ENCODE data around the gene SHANK2.

The SHANK2 gene

DNA sequence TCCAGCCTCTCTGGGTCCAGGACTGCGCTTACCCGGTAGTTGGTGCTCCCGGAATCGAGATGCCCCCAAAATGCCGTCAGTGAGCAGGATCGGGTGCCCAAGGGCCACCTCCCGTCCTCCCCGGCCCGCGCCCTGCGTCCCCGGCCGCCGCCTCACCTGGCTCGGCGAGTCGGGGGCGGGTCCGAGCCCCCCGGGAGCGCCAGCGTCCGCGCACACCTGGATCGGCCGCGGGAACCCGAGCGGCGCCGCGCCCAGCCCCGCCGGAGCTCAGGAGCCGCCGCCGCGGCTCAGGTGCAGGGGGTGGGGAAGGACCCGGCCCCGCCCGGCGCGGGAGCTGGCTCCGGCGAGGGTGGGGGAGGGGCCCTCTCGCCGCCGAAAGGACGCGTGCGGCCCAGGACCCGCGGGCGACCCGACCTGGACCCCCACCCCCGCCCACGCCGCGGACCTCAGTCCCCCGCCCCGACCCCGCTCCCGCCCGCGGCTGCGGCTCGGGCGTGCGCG, at the start of gene SHANK2:
SHANK2 (minus strand) TSS at position 309 of the 501 bp plus-strand sequence. CDS start 105,251 bp downstream, outside the sequence.
- TF ChIP-seq EP300 (IDR thresholded peaks at IDR 0.05; ENCODE audit: borderline replicate concordance) (no peak), TAF1 (IDR thresholded peaks at IDR 0.05; ENCODE audit: low read depth) (no peak), EGR1 (IDR thresholded peaks at IDR 0.05) (no peak)

DNA sequence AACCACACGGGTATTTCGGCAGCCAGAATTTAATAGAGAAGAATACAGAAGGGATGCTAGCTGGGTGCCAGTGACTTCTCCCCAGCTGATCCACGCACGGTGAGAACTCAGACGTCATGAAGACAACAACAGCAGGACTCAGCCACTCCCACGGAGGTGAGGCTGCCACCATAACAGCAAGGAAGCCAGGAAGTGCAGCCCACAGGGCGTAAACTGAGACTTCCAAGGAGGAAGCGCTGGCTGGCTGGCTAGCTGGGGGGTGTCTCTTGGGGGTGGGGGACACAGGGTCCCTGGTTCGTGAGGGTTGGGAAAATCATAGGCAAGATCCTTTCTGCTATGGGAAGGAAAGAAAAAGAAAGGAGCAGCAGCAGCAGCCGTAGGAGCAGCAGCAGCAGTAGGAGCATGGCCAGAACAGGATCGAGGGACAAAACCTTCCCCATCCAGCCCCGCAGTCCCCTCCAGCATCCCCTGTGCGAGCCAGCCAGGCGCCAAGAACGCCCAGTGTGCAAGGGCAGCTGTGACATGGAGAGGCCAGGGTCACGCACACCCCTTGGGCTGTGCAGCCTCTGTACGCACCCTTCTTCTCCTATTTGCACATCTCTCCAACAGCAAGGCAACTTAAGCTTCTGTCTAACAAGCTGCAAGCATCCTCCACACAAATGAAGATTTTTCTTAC, 49.6 kb upstream of the SHANK2 start:
- TF ChIP-seq TEAD4 (IDR thresholded peaks at IDR 0.05) (no peak), NFIC (IDR thresholded peaks at IDR 0.05) (no peak), CREB1 (IDR thresholded peaks at IDR 0.05; ENCODE audit: low read depth) (no peak), YY1 (IDR thresholded peaks at IDR 0.05; ENCODE audit: low read depth) (no peak), EP300 (IDR thresholded peaks at IDR 0.05; ENCODE audit: borderline replicate concordance) (no peak), TAF1 (IDR thresholded peaks at IDR 0.05; ENCODE audit: low read depth) (no peak), CEBPB (IDR thresholded peaks at IDR 0.05) (no peak), FOXM1 (IDR thresholded peaks at IDR 0.05; ENCODE audit: borderline replicate concordance, low read depth) (no peak), RAD21 (IDR thresholded peaks at IDR 0.05; ENCODE audit: low read depth) (no peak), EGR1 (IDR thresholded peaks at IDR 0.05) (no peak), ZBTB7A (IDR thresholded peaks at IDR 0.05; ENCODE audit: low read depth) (no peak)
- TF ChIP-seq, protein P1, sequence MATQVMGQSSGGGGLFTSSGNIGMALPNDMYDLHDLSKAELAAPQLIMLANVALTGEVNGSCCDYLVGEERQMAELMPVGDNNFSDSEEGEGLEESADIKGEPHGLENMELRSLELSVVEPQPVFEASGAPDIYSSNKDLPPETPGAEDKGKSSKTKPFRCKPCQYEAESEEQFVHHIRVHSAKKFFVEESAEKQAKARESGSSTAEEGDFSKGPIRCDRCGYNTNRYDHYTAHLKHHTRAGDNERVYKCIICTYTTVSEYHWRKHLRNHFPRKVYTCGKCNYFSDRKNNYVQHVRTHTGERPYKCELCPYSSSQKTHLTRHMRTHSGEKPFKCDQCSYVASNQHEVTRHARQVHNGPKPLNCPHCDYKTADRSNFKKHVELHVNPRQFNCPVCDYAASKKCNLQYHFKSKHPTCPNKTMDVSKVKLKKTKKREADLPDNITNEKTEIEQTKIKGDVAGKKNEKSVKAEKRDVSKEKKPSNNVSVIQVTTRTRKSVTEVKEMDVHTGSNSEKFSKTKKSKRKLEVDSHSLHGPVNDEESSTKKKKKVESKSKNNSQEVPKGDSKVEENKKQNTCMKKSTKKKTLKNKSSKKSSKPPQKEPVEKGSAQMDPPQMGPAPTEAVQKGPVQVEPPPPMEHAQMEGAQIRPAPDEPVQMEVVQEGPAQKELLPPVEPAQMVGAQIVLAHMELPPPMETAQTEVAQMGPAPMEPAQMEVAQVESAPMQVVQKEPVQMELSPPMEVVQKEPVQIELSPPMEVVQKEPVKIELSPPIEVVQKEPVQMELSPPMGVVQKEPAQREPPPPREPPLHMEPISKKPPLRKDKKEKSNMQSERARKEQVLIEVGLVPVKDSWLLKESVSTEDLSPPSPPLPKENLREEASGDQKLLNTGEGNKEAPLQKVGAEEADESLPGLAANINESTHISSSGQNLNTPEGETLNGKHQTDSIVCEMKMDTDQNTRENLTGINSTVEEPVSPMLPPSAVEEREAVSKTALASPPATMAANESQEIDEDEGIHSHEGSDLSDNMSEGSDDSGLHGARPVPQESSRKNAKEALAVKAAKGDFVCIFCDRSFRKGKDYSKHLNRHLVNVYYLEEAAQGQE (IDR thresholded peaks at IDR 0.05; ENCODE audit: low read depth), result no peak
- TF ChIP-seq, protein P2, sequence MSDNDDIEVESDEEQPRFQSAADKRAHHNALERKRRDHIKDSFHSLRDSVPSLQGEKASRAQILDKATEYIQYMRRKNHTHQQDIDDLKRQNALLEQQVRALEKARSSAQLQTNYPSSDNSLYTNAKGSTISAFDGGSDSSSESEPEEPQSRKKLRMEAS (IDR thresholded peaks at IDR 0.05), result no peak

DNA sequence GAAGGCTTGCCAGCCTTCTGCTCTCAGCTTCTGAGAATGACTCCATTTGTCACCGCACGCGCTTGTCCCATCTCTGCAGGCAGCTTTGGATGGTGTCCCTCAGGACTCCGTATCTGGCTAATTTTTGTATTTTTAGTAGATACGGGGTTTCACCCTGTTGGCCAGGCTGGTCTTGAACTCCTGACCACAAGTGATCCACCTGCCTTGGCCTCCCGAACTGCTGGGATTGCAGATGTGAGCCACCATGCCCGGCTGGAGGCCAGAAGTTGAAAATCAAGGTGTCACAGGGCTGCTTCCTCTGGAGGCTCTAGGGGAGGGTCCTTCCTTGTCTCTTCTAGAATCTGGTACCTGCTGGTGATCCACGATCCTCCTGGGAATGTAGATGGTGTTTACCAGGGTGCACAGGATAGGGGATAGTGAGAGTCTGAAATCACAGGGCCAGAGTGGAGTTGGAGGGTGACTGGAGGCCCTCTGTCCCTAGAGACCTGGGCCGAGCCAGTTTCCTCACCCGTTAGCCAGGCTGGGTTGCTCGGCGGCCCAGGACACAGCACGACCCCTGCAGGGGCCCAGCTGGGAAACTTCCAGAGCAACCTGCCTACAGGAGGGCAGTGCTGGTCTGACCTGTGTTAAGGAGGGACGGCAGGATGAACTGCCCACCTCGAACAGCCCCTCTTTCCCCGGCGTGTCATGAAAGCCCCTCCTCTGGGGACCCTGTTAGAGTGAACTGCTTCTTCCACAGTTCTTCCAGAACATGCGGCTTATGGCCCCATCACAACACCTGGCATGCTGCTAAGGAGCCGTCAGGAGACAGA, 48.9 kb upstream of the SHANK2 start:
- TF ChIP-seq TAF1 (IDR thresholded peaks at IDR 0.05; ENCODE audit: low read depth), result no peak
- no peak for TF ChIP-seq RAD21 (IDR thresholded peaks at IDR 0.05; ENCODE audit: low read depth)
- TF ChIP-seq EP300 (IDR thresholded peaks at IDR 0.05; ENCODE audit: borderline replicate concordance), result no peak
- TF ChIP-seq, protein P1 (IDR thresholded peaks at IDR 0.05; ENCODE audit: low read depth), result no peak
- no peak for TF ChIP-seq ZBTB7A (IDR thresholded peaks at IDR 0.05; ENCODE audit: low read depth)
- TF ChIP-seq TCF12 (IDR thresholded peaks at IDR 0.05; ENCODE audit: low read depth), result no peak
- no peak for TF ChIP-seq NFIC (IDR thresholded peaks at IDR 0.05)
- TF ChIP-seq TEAD4 (IDR thresholded peaks at IDR 0.05), result no peak
- no peak for TF ChIP-seq EGR1 (IDR thresholded peaks at IDR 0.05)
- no peak for TF ChIP-seq YY1 (IDR thresholded peaks at IDR 0.05; ENCODE audit: low read depth)
- no peak for TF ChIP-seq CREB1 (IDR thresholded peaks at IDR 0.05; ENCODE audit: low read depth)
- no peak for TF ChIP-seq FOXM1 (IDR thresholded peaks at IDR 0.05; ENCODE audit: borderline replicate concordance, low read depth)
- TF ChIP-seq, protein P3, sequence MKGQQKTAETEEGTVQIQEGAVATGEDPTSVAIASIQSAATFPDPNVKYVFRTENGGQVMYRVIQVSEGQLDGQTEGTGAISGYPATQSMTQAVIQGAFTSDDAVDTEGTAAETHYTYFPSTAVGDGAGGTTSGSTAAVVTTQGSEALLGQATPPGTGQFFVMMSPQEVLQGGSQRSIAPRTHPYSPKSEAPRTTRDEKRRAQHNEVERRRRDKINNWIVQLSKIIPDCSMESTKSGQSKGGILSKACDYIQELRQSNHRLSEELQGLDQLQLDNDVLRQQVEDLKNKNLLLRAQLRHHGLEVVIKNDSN (IDR thresholded peaks at IDR 0.05), result no peak
- no peak for TF ChIP-seq CEBPB (IDR thresholded peaks at IDR 0.05)
- TF ChIP-seq, protein P2 (IDR thresholded peaks at IDR 0.05), result no peak

DNA sequence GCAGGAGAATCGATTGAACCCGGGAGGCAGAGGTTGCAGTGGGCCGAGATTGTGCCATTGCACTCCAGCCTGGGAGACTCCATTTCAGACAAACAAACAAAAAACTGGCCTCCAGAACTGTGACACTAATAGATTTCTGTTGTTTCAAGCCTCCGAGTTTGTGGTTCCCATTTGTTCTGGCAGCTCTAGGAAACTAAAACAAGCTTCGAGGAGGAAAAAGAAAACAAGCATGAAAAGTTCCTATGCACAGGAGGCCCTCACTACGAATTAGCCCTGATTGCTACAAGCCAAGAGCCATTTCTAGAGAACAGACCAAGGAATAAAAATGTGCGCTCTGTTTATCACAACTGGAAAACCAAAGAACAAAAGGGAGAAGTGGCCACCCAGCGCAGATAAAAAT, 47.8 kb upstream of the SHANK2 start:
- TF ChIP-seq, protein P2 (IDR thresholded peaks at IDR 0.05), result no peak
- TF ChIP-seq, protein P3 (IDR thresholded peaks at IDR 0.05), result no peak

DNA sequence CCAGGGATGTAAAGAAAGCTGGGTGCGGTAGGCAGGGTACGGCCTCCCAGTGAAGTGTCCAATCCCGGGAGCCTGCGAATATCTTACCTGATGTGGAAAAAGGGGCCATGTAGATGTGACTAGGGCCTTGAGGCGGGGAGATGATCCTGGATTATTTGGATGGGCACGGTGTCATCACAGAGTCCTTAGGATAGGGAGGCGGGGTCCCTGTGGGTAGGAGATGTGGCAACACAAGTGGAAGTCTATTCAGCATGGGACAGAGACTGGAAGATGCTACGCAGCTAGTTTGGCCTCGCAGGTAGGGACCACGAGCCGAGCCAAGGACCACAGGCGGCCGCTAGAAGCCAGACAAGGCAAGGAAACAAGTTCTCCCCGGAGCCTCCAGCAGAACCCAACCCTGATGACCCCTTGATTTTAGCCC, 46.4 kb upstream of the SHANK2 start:
- no peak for TF ChIP-seq ZBTB7A (IDR thresholded peaks at IDR 0.05; ENCODE audit: low read depth)
- TF ChIP-seq FOXM1 (IDR thresholded peaks at IDR 0.05; ENCODE audit: borderline replicate concordance, low read depth), result no peak
- no peak for TF ChIP-seq CEBPB (IDR thresholded peaks at IDR 0.05)
- TF ChIP-seq EP300 (IDR thresholded peaks at IDR 0.05; ENCODE audit: borderline replicate concordance), result no peak
- TF ChIP-seq NFIC (IDR thresholded peaks at IDR 0.05), result no peak
- TF ChIP-seq, protein P2 (IDR thresholded peaks at IDR 0.05), result no peak
- TF ChIP-seq YY1 (IDR thresholded peaks at IDR 0.05; ENCODE audit: low read depth), result no peak
